K562 (cell line): Measurements from ENCODE around the gene HPS3. TPM values are rescaled to one million over a fixed set of nuclear protein-coding genes. Genes with fewer than 3 reads are reported as not detected.

Experiments used
- ATAC-seq: fragments of 200-7000 bp; cut with Tn5 transposase; 3 replicates; pipeline ENCODE4 v1.9.1; 2020; ENCODE audit warnings: moderate library complexity
- BruUV-seq: library from RNA; stranded (reverse); fragments of 400-500 nt; replicated peaks from 2 replicates; lab custom pipeline; 2021; lab: Mats Ljungman, UMichigan
- CTCF ChIA-PET: fragments of 300-600 bp; formaldehyde crosslinking; extraction: SDS; loops from one replicate; lab custom pipeline; 2021; ENCODE audit warnings: low intra/inter-chr PET ratio; lab: Yijun Ruan, JAX
- POLR2A ChIA-PET: fragments of 300-600, 350-650 bp; sonication (Branson Sonifier 250); formaldehyde crosslinking; extraction: SDS; loops from one replicate; lab custom pipeline; 2021; ENCODE audit warnings: antibody characterized with exemption, inconsistent platforms; lab: Yijun Ruan, JAX
- DNase-seq, 4 experiments: peaks; one replicate each; pipeline versions ENCODE4 v3.0.0 to v3.0.0-alpha.2; 2011 to 2018; ENCODE audit warnings: low spot score in 3 of 4, mixed read lengths in 3 of 4; ENCODE audit errors: extremely low read depth in 1 of 4
- FAIRE-seq: peaks from 2 replicates; lab custom pipeline; 2011; peaks lifted over from hg19 to GRCh38; lab: Jason Lieb, UNC
- H2AFZ ChIP-seq: 2 replicates; pipeline ENCODE4 v1.6.0; 2011; ENCODE audit warnings: low read depth, low read length, control low read depth, inconsistent platforms
- H3K27ac ChIP-seq: fragments of 200-600 bp; 3 replicates; pipeline ENCODE4 v1.8.0; 2011; ENCODE audit warnings: low read depth, mild to moderate bottlenecking, control low read depth, inconsistent platforms, low read length, moderate library complexity, mixed read lengths; ENCODE audit errors: extremely low read depth
- H3K27me3 ChIP-seq, 2 experiments: fragments of 300-600 bp in 1 of 2; 2 replicates in 1 of 2; 3 replicates in 1 of 2; pipeline versions ENCODE4 v1.6.0 to v1.8.0; 2011; ENCODE audit warnings: inconsistent platforms in 2 of 2, low read length in 2 of 2, mild to moderate bottlenecking in 1 of 2, mixed read lengths in 1 of 2, moderate library complexity in 1 of 2; ENCODE audit not compliant: control insufficient read depth in 2 of 2, insufficient read depth in 2 of 2
- H3K36me3 ChIP-seq: fragments of 300-600 bp; 3 replicates; pipeline ENCODE4 v1.8.0; 2011; ENCODE audit warnings: mild to moderate bottlenecking, low read length, inconsistent platforms; ENCODE audit not compliant: control insufficient read depth, insufficient read depth
- H3K4me1 ChIP-seq, 2 experiments: fragments of 200-600 bp in 1 of 2; replicated peaks in 1 of 2; 2 replicates in 1 of 2; 3 replicates in 1 of 2; pipeline versions ENCODE4 v1.5.1 to v1.8.0; 2011; ENCODE audit warnings: inconsistent platforms in 2 of 2, low read length in 2 of 2, mild to moderate bottlenecking in 1 of 2, mixed read lengths in 1 of 2, moderate library complexity in 1 of 2; ENCODE audit not compliant: control insufficient read depth in 2 of 2, insufficient read depth in 2 of 2
- H3K4me2 ChIP-seq: 2 replicates; pipeline ENCODE4 v1.6.1; 2011; ENCODE audit warnings: low read length, control low read depth, inconsistent platforms, mixed read lengths; ENCODE audit not compliant: insufficient read depth
- H3K4me3 ChIP-seq: fragments of 200-600 bp; sonication (generic), shearing (Covaris generic); 2 replicates; pipeline ENCODE4 v1.5.1; 2016; ENCODE audit warnings: control low read depth, inconsistent platforms
- H3K79me2 ChIP-seq: fragments of 200-600 bp; 3 replicates; pipeline ENCODE4 v1.8.0; 2011; ENCODE audit warnings: low read length, inconsistent platforms; ENCODE audit not compliant: control insufficient read depth, insufficient read depth
- H3K9ac ChIP-seq, 2 experiments: 2 replicates each; pipeline versions ENCODE4 v1.6.0 to v1.6.1; 2011; ENCODE audit warnings: low read depth in 2 of 2, low read length in 2 of 2, control low read depth in 1 of 2, inconsistent platforms in 1 of 2, mild to moderate bottlenecking in 1 of 2, mixed read lengths in 1 of 2; ENCODE audit not compliant: insufficient read depth in 1 of 2
- H3K9me1 ChIP-seq: one replicate; pipeline ENCODE4 v1.6.0; 2011; ENCODE audit warnings: inconsistent platforms, mild to moderate bottlenecking, low read length, moderate library complexity; ENCODE audit not compliant: control insufficient read depth, insufficient read depth
- H3K9me3 ChIP-seq: replicated peaks from 2 replicates; pipeline ENCODE4 v1.5.1; 2011; ENCODE audit warnings: low read depth, low read length, inconsistent platforms; ENCODE audit not compliant: control insufficient read depth, insufficient read depth
- H4K20me1 ChIP-seq: replicated peaks from 2 replicates; pipeline ENCODE4 v1.6.1; 2011; ENCODE audit warnings: low read length, inconsistent platforms, mixed read lengths; ENCODE audit not compliant: control insufficient read depth, insufficient read depth
- ARHGAP35 ChIP-seq: fragments of 450-650 bp; IDR thresholded peaks from 2 replicates; pipeline ENCODE4 v1.6.1; 2018; ENCODE audit not compliant: partially characterized antibody
- CBFA2T3 ChIP-seq: fragments of 450-650 bp; IDR thresholded peaks from 2 replicates; pipeline ENCODE4 v1.6.1; 2017
- CEBPB ChIP-seq: fragments of 450-650 bp; IDR thresholded peaks from 2 replicates; pipeline ENCODE4 v1.6.1; 2016; ENCODE audit warnings: missing genetic modification characterization, missing compliant biosample characterization
- CHD1 ChIP-seq: fragments of 200-600 bp; sonication (generic); IDR thresholded peaks from one replicate; pipeline ENCODE4 v1.6.1; 2012; ENCODE audit warnings: mild to moderate bottlenecking, moderate library complexity, low read length, inconsistent platforms
- FOXJ3 ChIP-seq: sonication (generic); formaldehyde crosslinking; IDR thresholded peaks from 2 replicates; pipeline ENCODE4 v1.4.0; 2020; ENCODE audit warnings: mild to moderate bottlenecking, missing genetic modification reagents
- GTF2E2 ChIP-seq: fragments of 200-800 bp; sonication (Bioruptor generic); IDR thresholded peaks from 2 replicates; pipeline ENCODE4 v1.6.1; 2016; ENCODE audit warnings: missing genetic modification characterization, missing compliant biosample characterization
- HDAC8 ChIP-seq: fragments of 450-650 bp; IDR thresholded peaks from 2 replicates; pipeline ENCODE4 v1.6.1; 2016; ENCODE audit warnings: mild to moderate bottlenecking, missing genetic modification characterization, moderate library complexity, missing compliant biosample characterization
- MCM5 ChIP-seq: fragments of 450-650 bp; IDR thresholded peaks from 2 replicates; pipeline ENCODE4 v1.6.1; 2016; ENCODE audit warnings: low read depth
- MXI1 ChIP-seq: IDR thresholded peaks from 2 replicates; pipeline ENCODE4 v1.6.1; 2011; ENCODE audit warnings: low read depth, mild to moderate bottlenecking, improper control_type of control experiment, low read length
- PHB ChIP-seq: fragments of 250-450 bp; sonication (Bioruptor Pico); IDR thresholded peaks from 2 replicates; pipeline ENCODE4 v1.5.0; 2021
- PPARD ChIP-seq: fragments of 250-450 bp; sonication (Bioruptor Pico); IDR thresholded peaks from 2 replicates; pipeline ENCODE4 v1.8.0; 2022; ENCODE audit warnings: inconsistent platforms, mild to moderate bottlenecking, moderate library complexity
- PRMT5 ChIP-seq: sonication (generic); formaldehyde crosslinking; IDR thresholded peaks from 2 replicates; pipeline ENCODE4 v1.5.0; 2020; ENCODE audit warnings: missing genetic modification reagents
- PTTG1 ChIP-seq: fragments of 450-650 bp; IDR thresholded peaks from 2 replicates; pipeline ENCODE4 v1.6.1; 2016; ENCODE audit warnings: low read depth, mild to moderate bottlenecking, missing genetic modification characterization, missing compliant biosample characterization
- SRSF9 ChIP-seq: fragments of 200-400 bp; formaldehyde crosslinking; IDR thresholded peaks from 2 replicates; pipeline ENCODE4 v1.6.1; 2017; ENCODE audit warnings: low read depth, low read length, borderline replicate concordance
- ZNF707 ChIP-seq: fragments of 250-450 bp; sonication (Bioruptor Pico); conservative IDR thresholded peaks from 2 replicates; pipeline ENCODE4 v1.8.0; 2022; ENCODE audit warnings: inconsistent platforms, mild to moderate bottlenecking, moderate library complexity
- ZNF79 ChIP-seq: fragments of 250-450 bp; sonication (Bioruptor Pico); IDR thresholded peaks from 2 replicates; pipeline ENCODE4 v1.4.0; 2020; ENCODE audit warnings: low read depth, mild to moderate bottlenecking, moderate library complexity
- WGBS: fragments of 100-300 bp; shearing (Covaris generic); methylation state at CpG from one replicate; pipeline ENCODE4 v1.1.6; 2016; ENCODE audit warnings: low coverage, mixed read lengths; ENCODE audit not compliant: insufficient coverage; ENCODE audit errors: missing lambda C conversion rate; 5-methylcytosine and 5-hydroxymethylcytosine counted together
- in situ Hi-C: fragments of 300-500 bp; cut with MboI; formaldehyde crosslinking; loops from 4 replicates; pipeline ENCODE4 v1.15.0; 2018; ENCODE audit warnings: inconsistent platforms, mixed read lengths
- intact Hi-C: fragments of 100-400 bp; cut with micrococcal nuclease; formaldehyde crosslinking; loops from 2 replicates; pipeline ENCODE4 v1.14.2; 2022
- polyA plus RNA-seq, 8 experiments: library from polyadenylated mRNA; depleted of rRNA in 4 of 8; stranded (reverse) in 5 of 8; unstranded in 3 of 8; fragments of >200 nt; fragmentation: Nextera tagmentation in 2 of 8; fragmentation: Illumina TruSeq in 1 of 8; extraction: Ambion mirVana in 2 of 8; extraction: Trizol in 1 of 8; gene quantifications; 2 replicates each; pipeline versions ENCODE4 v1.2.1 to v1.2.3, GENCODE V29; 2011 to 2014; ENCODE audit warnings: inconsistent platforms in 1 of 8, missing spikeins in 1 of 8
- total RNA-seq, 7 experiments: library from RNA; depleted of rRNA in 6 of 7; stranded (reverse); fragments of >200 nt in 6 of 7; fragmentation: Illumina TruSeq in 2 of 7; extraction: Trizol in 2 of 7; gene quantifications; 2 replicates each; pipeline versions ENCODE4 v1.2.1 to v1.2.3, GENCODE V29; 2011 to 2021; ENCODE audit warnings: low replicate concordance in 1 of 7
- TF ChIP-seq, protein P1 (sequence below): fragments of 450-650 bp; IDR thresholded peaks from 2 replicates; pipeline ENCODE4 v1.6.1; 2017; ENCODE audit warnings: mild to moderate bottlenecking, moderate library complexity
- TF ChIP-seq, protein P2 (sequence below): fragments of 450-650 bp; formaldehyde crosslinking; IDR thresholded peaks from 2 replicates; pipeline ENCODE4 v1.4.0; 2022; ENCODE audit warnings: missing genetic modification characterization
- TF ChIP-seq, protein P3 (sequence below): fragments of 450-650 bp; formaldehyde crosslinking; IDR thresholded peaks from 2 replicates; pipeline ENCODE4 v1.4.0; 2020; ENCODE audit warnings: mild to moderate bottlenecking, moderate library complexity
- TF ChIP-seq, protein P4 (sequence below): sonication (generic); formaldehyde crosslinking; IDR thresholded peaks from 2 replicates; pipeline ENCODE4 v1.8.1; 2023; ENCODE audit warnings: mild to moderate bottlenecking, missing genetic modification reagents, moderate library complexity

The HPS3 gene
- total and polyA plus RNA-seq, 9 of the 15 experiments (the other 6 are each of a cell fraction or from before 2014, with no cell fraction given): 1.2 to 11.3 (median 7.6) TPM

DNA sequence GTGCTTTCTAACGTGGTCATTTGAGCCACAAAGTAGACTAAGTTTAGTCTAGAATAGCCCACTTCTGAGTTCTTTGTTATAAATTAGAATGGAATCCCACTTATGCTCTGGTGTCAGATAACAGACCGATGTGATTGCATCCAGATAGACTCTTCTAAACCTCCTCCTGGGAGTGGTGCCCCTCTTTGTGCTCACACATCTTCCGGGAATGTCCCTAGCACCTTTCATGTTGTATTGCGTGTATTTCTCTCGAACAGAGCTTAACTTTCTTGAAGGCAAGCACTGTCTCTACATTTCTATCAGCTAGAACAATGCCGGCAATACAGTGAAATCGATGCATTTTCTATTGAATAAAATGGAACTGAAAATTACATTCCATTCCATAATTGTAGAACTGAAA, 69.2 kb downstream of the HPS3 start:
- Histone ChIP-seq H3K4me2 (no peak overlapping the region), H3K9ac (no peak overlapping the region), H2AFZ (no peak overlapping the region), H3K36me3 (no peaks in the 10 kb centered on the region), H4K20me1 (no peaks in the 10 kb centered on the region), H3K4me1 (no peaks in the 10 kb centered on the region; a peak in 1 of 5 replicates), H3K9me3 (no peaks in the 10 kb centered on the region), H3K27me3 (peaks cover 14 to 19% of the 10 kb centered on the region in 2 experiments; a peak in 4 of 5 replicates), H3K4me3 (no peak overlapping the region), H3K27ac (no peak overlapping the region), H3K79me2 (no peaks in the 10 kb centered on the region), H3K9me1 (no peaks in the 10 kb centered on the region)
- no TSS peak for BruUV-seq
- in situ Hi-C loops (no loop called here), intact Hi-C loops (no loop called here)
- ATAC-seq (no peak), FAIRE-seq (no peak), DNase-seq (no peak)
- CTCF ChIA-PET: interaction anchor here (0.6 kb wide), 1 partner anchor 44 kb away, joined by 3 read pairs; no protein-coding TSS in a partner anchor
- TF ChIP-seq CHD1 (no peak), CBFA2T3 (no peak), FOXJ3 (no peak), ZNF707 (CRISPR knock-in tag) (no peak), MCM5 (no peak), SRSF9 (no peak), HDAC8 (tag) (no peak), PRMT5 (CRISPR knock-in tag) (no peak), PHB (CRISPR knock-in tag) (no peak), PPARD (CRISPR knock-in tag) (no peak), CEBPB (tag) (no peak), PTTG1 (tag) (no peak), GTF2E2 (no peak), MXI1 (no peak), ZNF79 (CRISPR knock-in tag) (no peak), ARHGAP35 (no peak)
- TF ChIP-seq, protein P1, sequence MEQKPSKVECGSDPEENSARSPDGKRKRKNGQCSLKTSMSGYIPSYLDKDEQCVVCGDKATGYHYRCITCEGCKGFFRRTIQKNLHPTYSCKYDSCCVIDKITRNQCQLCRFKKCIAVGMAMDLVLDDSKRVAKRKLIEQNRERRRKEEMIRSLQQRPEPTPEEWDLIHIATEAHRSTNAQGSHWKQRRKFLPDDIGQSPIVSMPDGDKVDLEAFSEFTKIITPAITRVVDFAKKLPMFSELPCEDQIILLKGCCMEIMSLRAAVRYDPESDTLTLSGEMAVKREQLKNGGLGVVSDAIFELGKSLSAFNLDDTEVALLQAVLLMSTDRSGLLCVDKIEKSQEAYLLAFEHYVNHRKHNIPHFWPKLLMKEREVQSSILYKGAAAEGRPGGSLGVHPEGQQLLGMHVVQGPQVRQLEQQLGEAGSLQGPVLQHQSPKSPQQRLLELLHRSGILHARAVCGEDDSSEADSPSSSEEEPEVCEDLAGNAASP: no peak
- TF ChIP-seq, protein P2, sequence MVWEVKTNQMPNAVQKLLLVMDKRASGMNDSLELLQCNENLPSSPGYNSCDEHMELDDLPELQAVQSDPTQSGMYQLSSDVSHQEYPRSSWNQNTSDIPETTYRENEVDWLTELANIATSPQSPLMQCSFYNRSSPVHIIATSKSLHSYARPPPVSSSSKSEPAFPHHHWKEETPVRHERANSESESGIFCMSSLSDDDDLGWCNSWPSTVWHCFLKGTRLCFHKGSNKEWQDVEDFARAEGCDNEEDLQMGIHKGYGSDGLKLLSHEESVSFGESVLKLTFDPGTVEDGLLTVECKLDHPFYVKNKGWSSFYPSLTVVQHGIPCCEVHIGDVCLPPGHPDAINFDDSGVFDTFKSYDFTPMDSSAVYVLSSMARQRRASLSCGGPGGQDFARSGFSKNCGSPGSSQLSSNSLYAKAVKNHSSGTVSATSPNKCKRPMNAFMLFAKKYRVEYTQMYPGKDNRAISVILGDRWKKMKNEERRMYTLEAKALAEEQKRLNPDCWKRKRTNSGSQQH: no peak
- TF ChIP-seq, protein P3, sequence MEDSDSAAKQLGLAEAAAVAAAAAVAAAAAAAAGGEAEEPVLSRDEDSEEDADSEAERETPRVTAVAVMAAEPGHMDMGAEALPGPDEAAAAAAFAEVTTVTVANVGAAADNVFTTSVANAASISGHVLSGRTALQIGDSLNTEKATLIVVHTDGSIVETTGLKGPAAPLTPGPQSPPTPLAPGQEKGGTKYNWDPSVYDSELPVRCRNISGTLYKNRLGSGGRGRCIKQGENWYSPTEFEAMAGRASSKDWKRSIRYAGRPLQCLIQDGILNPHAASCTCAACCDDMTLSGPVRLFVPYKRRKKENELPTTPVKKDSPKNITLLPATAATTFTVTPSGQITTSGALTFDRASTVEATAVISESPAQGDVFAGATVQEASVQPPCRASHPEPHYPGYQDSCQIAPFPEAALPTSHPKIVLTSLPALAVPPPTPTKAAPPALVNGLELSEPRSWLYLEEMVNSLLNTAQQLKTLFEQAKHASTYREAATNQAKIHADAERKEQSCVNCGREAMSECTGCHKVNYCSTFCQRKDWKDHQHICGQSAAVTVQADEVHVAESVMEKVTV (CRISPR knock-in tag): no peak
- TF ChIP-seq, protein P4, sequence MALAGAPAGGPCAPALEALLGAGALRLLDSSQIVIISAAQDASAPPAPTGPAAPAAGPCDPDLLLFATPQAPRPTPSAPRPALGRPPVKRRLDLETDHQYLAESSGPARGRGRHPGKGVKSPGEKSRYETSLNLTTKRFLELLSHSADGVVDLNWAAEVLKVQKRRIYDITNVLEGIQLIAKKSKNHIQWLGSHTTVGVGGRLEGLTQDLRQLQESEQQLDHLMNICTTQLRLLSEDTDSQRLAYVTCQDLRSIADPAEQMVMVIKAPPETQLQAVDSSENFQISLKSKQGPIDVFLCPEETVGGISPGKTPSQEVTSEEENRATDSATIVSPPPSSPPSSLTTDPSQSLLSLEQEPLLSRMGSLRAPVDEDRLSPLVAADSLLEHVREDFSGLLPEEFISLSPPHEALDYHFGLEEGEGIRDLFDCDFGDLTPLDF (CRISPR knock-in tag): no peak
- 10% methylated on average over 7 of the region's 7 CpGs for WGBS
- POLR2A ChIA-PET: no interaction called here
